Fibroblast of lung (primary cell): ENCODE data around the gene KIAA1614.

Source experiments
- EZH2 ChIP-seq: IDR thresholded peaks from 2 replicates; pipeline ENCODE4 v1.5.1; 2012; ENCODE audit warnings: low read length, control low read depth, mild to moderate bottlenecking; ENCODE audit errors: missing control alignments
- TF ChIP-seq, protein P1 (sequence below), 2 donors: IDR thresholded peaks in 1 of 2; conservative IDR thresholded peaks in 1 of 2; 1 replicate in 1 of 2; 2 replicates in 1 of 2; pipeline ENCODE4 v1.5.1; 2011 to 2012; ENCODE audit warnings: low read length in 2 of 2, control low read depth in 1 of 2, inconsistent platforms in 1 of 2, low read depth in 1 of 2, mild to moderate bottlenecking in 1 of 2

DNA sequence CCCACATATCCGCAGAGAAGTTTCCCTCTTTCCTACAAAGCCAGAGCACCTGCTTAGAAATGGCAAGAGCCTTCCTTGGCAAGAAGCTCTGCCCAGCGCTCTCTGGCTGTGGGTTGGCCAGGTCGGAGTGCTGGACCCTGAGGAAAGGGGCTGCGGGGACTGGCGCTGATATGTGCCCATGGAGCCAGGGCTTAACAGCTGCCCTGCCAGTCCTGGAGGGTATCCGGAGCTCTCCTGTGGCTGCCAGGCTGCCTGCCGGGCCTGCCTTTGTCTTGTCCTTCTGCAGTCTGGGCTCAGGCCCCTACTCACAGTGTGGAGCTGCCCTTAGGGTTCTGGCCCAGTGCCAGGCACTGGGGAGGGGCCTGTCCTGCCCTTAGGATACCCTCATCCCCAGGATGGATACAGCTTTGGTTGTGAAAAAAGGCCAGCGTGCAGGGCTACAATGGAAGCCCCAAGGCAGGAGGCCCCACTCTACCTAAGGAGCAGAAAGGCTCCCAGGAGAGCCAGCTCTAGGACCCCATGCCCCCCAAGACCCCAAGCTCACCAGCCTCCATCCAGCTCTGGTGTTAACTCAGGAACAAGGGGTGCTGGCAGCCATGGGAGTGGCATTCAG, 43.4 kb downstream of the KIAA1614 start:
- TF ChIP-seq, protein P1, sequence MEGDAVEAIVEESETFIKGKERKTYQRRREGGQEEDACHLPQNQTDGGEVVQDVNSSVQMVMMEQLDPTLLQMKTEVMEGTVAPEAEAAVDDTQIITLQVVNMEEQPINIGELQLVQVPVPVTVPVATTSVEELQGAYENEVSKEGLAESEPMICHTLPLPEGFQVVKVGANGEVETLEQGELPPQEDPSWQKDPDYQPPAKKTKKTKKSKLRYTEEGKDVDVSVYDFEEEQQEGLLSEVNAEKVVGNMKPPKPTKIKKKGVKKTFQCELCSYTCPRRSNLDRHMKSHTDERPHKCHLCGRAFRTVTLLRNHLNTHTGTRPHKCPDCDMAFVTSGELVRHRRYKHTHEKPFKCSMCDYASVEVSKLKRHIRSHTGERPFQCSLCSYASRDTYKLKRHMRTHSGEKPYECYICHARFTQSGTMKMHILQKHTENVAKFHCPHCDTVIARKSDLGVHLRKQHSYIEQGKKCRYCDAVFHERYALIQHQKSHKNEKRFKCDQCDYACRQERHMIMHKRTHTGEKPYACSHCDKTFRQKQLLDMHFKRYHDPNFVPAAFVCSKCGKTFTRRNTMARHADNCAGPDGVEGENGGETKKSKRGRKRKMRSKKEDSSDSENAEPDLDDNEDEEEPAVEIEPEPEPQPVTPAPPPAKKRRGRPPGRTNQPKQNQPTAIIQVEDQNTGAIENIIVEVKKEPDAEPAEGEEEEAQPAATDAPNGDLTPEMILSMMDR (conservative IDR thresholded peaks at IDR 0.05 in 1 of 2, IDR thresholded peaks at IDR 0.05 in 1 of 2; ENCODE audit: low read depth in 1 of 2, low read length in 2 of 2): no peak
- TF ChIP-seq EZH2: no peak
